Measurements from ENCODE around the gene SSH2.

GRCh38 chr17:29633886-29634285 lies 296.1 kb downstream of the SSH2 start:
- no peak for TF ChIP-seq RAD21 (conservative IDR thresholded peaks at IDR 0.05)
- no peak for TF ChIP-seq EP300 (conservative IDR thresholded peaks at IDR 0.05; ENCODE audit: poor library complexity, severe bottlenecking)
- TF ChIP-seq EZH2 (IDR thresholded peaks at IDR 0.05; ENCODE audit: borderline replicate concordance, insufficient read depth, low read length, poor library complexity, severe bottlenecking): no peak
- no peak for TF ChIP-seq POLR2AphosphoS5 (IDR thresholded peaks at IDR 0.05)
- TF ChIP-seq, protein P1, sequence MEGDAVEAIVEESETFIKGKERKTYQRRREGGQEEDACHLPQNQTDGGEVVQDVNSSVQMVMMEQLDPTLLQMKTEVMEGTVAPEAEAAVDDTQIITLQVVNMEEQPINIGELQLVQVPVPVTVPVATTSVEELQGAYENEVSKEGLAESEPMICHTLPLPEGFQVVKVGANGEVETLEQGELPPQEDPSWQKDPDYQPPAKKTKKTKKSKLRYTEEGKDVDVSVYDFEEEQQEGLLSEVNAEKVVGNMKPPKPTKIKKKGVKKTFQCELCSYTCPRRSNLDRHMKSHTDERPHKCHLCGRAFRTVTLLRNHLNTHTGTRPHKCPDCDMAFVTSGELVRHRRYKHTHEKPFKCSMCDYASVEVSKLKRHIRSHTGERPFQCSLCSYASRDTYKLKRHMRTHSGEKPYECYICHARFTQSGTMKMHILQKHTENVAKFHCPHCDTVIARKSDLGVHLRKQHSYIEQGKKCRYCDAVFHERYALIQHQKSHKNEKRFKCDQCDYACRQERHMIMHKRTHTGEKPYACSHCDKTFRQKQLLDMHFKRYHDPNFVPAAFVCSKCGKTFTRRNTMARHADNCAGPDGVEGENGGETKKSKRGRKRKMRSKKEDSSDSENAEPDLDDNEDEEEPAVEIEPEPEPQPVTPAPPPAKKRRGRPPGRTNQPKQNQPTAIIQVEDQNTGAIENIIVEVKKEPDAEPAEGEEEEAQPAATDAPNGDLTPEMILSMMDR (IDR thresholded peaks at IDR 0.05; ENCODE audit: poor library complexity, severe bottlenecking): no peak

Measured in neural cell (in vitro differentiated cells).